Measurements from ENCODE around the gene USP12. TPM values are rescaled to one million over a fixed set of nuclear protein-coding genes. Genes with fewer than 3 reads are reported as not detected.

USP12 gene
- total RNA-seq, 1 donor from 2014 or later, result 36.7 TPM

GRCh38 chr13:27053902-27054595 lies 117.6 kb downstream of the USP12 start:
- Histone ChIP-seq H3K9me3 (no peaks in the 10 kb centered on the region), H3K4me1 (no peaks in the 10 kb centered on the region), H3K4me3 (no peak overlapping the region), H3K27me3 (ENCODE audit: low read depth) (no peaks in the 10 kb centered on the region), H3K36me3 (no peaks in the 10 kb centered on the region), H3K27ac (no peak overlapping the region)
- ATAC-seq (no peak), DNase-seq (no peak)
- TF ChIP-seq CTCF (IDR thresholded peaks at IDR 0.05), result no peak
- intact Hi-C loops (cut with DNase I), result no loop called here

GRCh38 chr13:27053210-27053884 lies 118.3 kb downstream of the USP12 start:
- H3K27me3 ChIP-seq (ENCODE audit: low read depth), result no peaks in the 10 kb centered on the region
- no peaks in the 10 kb centered on the region for H3K4me1 ChIP-seq
- no peak for TF ChIP-seq CTCF (IDR thresholded peaks at IDR 0.05)
- intact Hi-C loops (cut with DNase I), result no loop called here
- ATAC-seq, result no peak
- no peak overlapping the region for H3K27ac ChIP-seq
- no peak for DNase-seq
- H3K9me3 ChIP-seq, result no peaks in the 10 kb centered on the region
- H3K36me3 ChIP-seq, result no peaks in the 10 kb centered on the region
- H3K4me3 ChIP-seq, result no peak overlapping the region

GRCh38 chr13:27052551-27053208 lies 118.9 kb downstream of the USP12 start:
- Histone ChIP-seq H3K4me1 (no peaks in the 10 kb centered on the region), H3K4me3 (no peak overlapping the region), H3K27me3 (ENCODE audit: low read depth) (no peaks in the 10 kb centered on the region), H3K27ac (no peak overlapping the region), H3K9me3 (no peaks in the 10 kb centered on the region), H3K36me3 (no peaks in the 10 kb centered on the region)
- TF ChIP-seq CTCF (IDR thresholded peaks at IDR 0.05), result no peak
- ATAC-seq (no peak), DNase-seq (no peak)
- intact Hi-C loops (cut with DNase I), result no loop called here

GRCh38 chr13:27047081-27047480 lies 124.5 kb downstream of the USP12 start:
- Histone ChIP-seq H3K27me3 (ENCODE audit: low read depth) (no peaks in the 10 kb centered on the region), H3K27ac (no peak overlapping the region), H3K4me3 (no peak overlapping the region), H3K4me1 (no peaks in the 10 kb centered on the region), H3K9me3 (no peaks in the 10 kb centered on the region), H3K36me3 (no peaks in the 10 kb centered on the region)
- DNase-seq (no peak), ATAC-seq (no peak)
- TF ChIP-seq CTCF (IDR thresholded peaks at IDR 0.05), result no peak
- intact Hi-C loops (cut with DNase I), result no loop called here

GRCh38 chr13:27044837-27045570 lies 126.6 kb downstream of the USP12 start:
- Histone ChIP-seq H3K9me3 (no peaks in the 10 kb centered on the region), H3K36me3 (no peaks in the 10 kb centered on the region), H3K27ac (no peak overlapping the region), H3K27me3 (ENCODE audit: low read depth) (no peaks in the 10 kb centered on the region), H3K4me1 (no peaks in the 10 kb centered on the region), H3K4me3 (no peak overlapping the region)
- no peak for DNase-seq
- TF ChIP-seq CTCF (IDR thresholded peaks at IDR 0.05), result no peak
- peak in 1 of 2 donors; percentile 37 for ATAC-seq
- intact Hi-C loops (cut with DNase I), result no loop called here
